K562 (cell line): ENCODE data around the gene TEX264. TPM values are rescaled to one million over a fixed set of nuclear protein-coding genes. Genes with fewer than 3 reads are reported as not detected.

ENCODE experiments used
- BHLHE40 ChIP-seq: IDR thresholded peaks from 2 replicates; pipeline ENCODE4 v1.6.1; 2011; ENCODE audit warnings: low read length, improper control_type of control experiment
- EP300 ChIP-seq: IDR thresholded peaks from 2 replicates; pipeline ENCODE4 v1.6.1; 2012; ENCODE audit warnings: low read length, improper control_type of control experiment
- MAFG ChIP-seq: fragments of 450-650 bp; conservative IDR thresholded peaks from 2 replicates; pipeline ENCODE4 v1.6.1; 2016; ENCODE audit warnings: missing genetic modification characterization, missing compliant biosample characterization
- MEIS2 ChIP-seq: fragments of 450-650 bp; IDR thresholded peaks from 2 replicates; pipeline ENCODE4 v1.6.1; 2014; ENCODE audit warnings: mild to moderate bottlenecking; ENCODE audit not compliant: partially characterized antibody
- NFIC ChIP-seq: fragments of 450-650 bp; IDR thresholded peaks from 2 replicates; pipeline ENCODE4 v1.6.1; 2017; ENCODE audit warnings: mild to moderate bottlenecking, inconsistent platforms
- PBX2 ChIP-seq, 2 experiments: IDR thresholded peaks in 1 of 2; conservative IDR thresholded peaks in 1 of 2; 2 replicates each; pipeline ENCODE4 v1.6.1; 2016; ENCODE audit warnings: low read depth in 2 of 2, mild to moderate bottlenecking in 1 of 2, missing compliant biosample characterization in 1 of 2, missing genetic modification characterization in 1 of 2, moderate library complexity in 1 of 2
- PHTF2 ChIP-seq: fragments of 250-450 bp; sonication (Bioruptor Pico); IDR thresholded peaks from 2 replicates; pipeline ENCODE4 v1.5.0; 2021; ENCODE audit warnings: mild to moderate bottlenecking
- POLR2B ChIP-seq: fragments of 450-650 bp; IDR thresholded peaks from 2 replicates; pipeline ENCODE4 v1.6.1; 2018; ENCODE audit warnings: low read depth; ENCODE audit not compliant: partially characterized antibody
- RAD21 ChIP-seq, 2 experiments: fragments of 250-450 bp in 1 of 2; fragments of 450-650 bp in 1 of 2; sonication (Bioruptor Pico) in 1 of 2; formaldehyde crosslinking in 1 of 2; IDR thresholded peaks in 1 of 2; conservative IDR thresholded peaks in 1 of 2; 2 replicates each; pipeline versions ENCODE4 v1.4.0 to v1.8.0; 2020 to 2022; ENCODE audit warnings: mild to moderate bottlenecking in 2 of 2, moderate library complexity in 1 of 2
- SMARCB1 ChIP-seq: IDR thresholded peaks from 2 replicates; pipeline ENCODE4 v1.6.1; 2011; ENCODE audit warnings: improper control_type of control experiment, low read depth; ENCODE audit not compliant: insufficient read length
- TEAD4 ChIP-seq, 2 experiments: sonication (generic) in 1 of 2; formaldehyde crosslinking in 1 of 2; IDR thresholded peaks; 2 replicates each; pipeline versions ENCODE4 v1.6.1 to v1.8.0; 2012 to 2022; ENCODE audit warnings: borderline replicate concordance in 1 of 2, inconsistent platforms in 1 of 2, low read length in 1 of 2, mild to moderate bottlenecking in 1 of 2, missing genetic modification reagents in 1 of 2
- TFE3 ChIP-seq: fragments of 450-650 bp; formaldehyde crosslinking; IDR thresholded peaks from 2 replicates; pipeline ENCODE4 v1.4.0; 2020; ENCODE audit warnings: mild to moderate bottlenecking, mixed read lengths
- ZBTB40 ChIP-seq, 2 experiments: fragments of 450-650 bp in 1 of 2; sonication (generic) in 1 of 2; formaldehyde crosslinking in 1 of 2; IDR thresholded peaks; 2 replicates each; pipeline versions ENCODE4 v1.7.1 to v1.9.0; 2016 to 2022; ENCODE audit warnings: inconsistent platforms in 1 of 2, mild to moderate bottlenecking in 1 of 2, missing genetic modification reagents in 1 of 2
- ZC3H11A ChIP-seq: IDR thresholded peaks from 2 replicates; pipeline ENCODE4 v1.6.1; 2012; ENCODE audit warnings: low read depth, low read length, improper control_type of control experiment
- polyA plus RNA-seq, 8 experiments: library from polyadenylated mRNA; depleted of rRNA in 4 of 8; stranded (reverse) in 5 of 8; unstranded in 3 of 8; fragments of >200 nt; fragmentation: Nextera tagmentation in 2 of 8; fragmentation: Illumina TruSeq in 1 of 8; extraction: Ambion mirVana in 2 of 8; extraction: Trizol in 1 of 8; gene quantifications; 2 replicates each; pipeline versions ENCODE4 v1.2.1 to v1.2.3, GENCODE V29; 2011 to 2014; ENCODE audit warnings: inconsistent platforms in 1 of 8, missing spikeins in 1 of 8
- total RNA-seq, 7 experiments: library from RNA; depleted of rRNA in 6 of 7; stranded (reverse); fragments of >200 nt in 6 of 7; fragmentation: Illumina TruSeq in 2 of 7; extraction: Trizol in 2 of 7; gene quantifications; 2 replicates each; pipeline versions ENCODE4 v1.2.1 to v1.2.3, GENCODE V29; 2011 to 2021; ENCODE audit warnings: low replicate concordance in 1 of 7

The TEX264 gene
- total and polyA plus RNA-seq, 9 of the 15 experiments (the other 6 are each of a cell fraction or from before 2014, with no cell fraction given) = 4.1 to 47.0 (median 31.0) TPM

GRCh38 chr3:51682079-51682478 lies 11.0 kb downstream of the TEX264 start (continued):
- no peak for TF ChIP-seq ZBTB40 (IDR thresholded peaks at IDR 0.05)
- TF ChIP-seq ZBTB40 (CRISPR knock-in tag; IDR thresholded peaks at IDR 0.05) = no peak
- no peak for TF ChIP-seq MAFG (tag)
- TF ChIP-seq TFE3 (CRISPR knock-in tag) = no peak
- TF ChIP-seq PHTF2 = no peak
- peak; percentile 39; the same call in 1 of the 2 replicates for TF ChIP-seq BHLHE40
- TF ChIP-seq PBX2 (CRISPR knock-in tag; IDR thresholded peaks at IDR 0.05; ENCODE audit: low read depth) = no peak
- no peak for TF ChIP-seq PBX2 (tag; conservative IDR thresholded peaks at IDR 0.05; ENCODE audit: low read depth)
- TF ChIP-seq MEIS2 = peak; percentile 70
- peak; percentile 85 to 86 for TF ChIP-seq RAD21 (CRISPR knock-in tag; conservative IDR thresholded peaks at IDR 0.05 in 1 of 2, IDR thresholded peaks at IDR 0.05 in 1 of 2)
- TF ChIP-seq NFIC = peak; percentile 46; the same call in 1 of the 2 replicates
- TF ChIP-seq ZC3H11A = no peak
- TF ChIP-seq POLR2B = no peak
- TF ChIP-seq EP300 = 0 out of 2 replicates have a peak, but pooled peaks have one; percentile 5
- TF ChIP-seq TEAD4 (IDR thresholded peaks at IDR 0.05; ENCODE audit: low read length) = peak; percentile 60
- no peak for TF ChIP-seq TEAD4 (CRISPR knock-in tag; IDR thresholded peaks at IDR 0.05; ENCODE audit: borderline replicate concordance)
- no peak for TF ChIP-seq SMARCB1
